HEK293 (cell line): ENCODE measurements around the gene CPXM1.
A peak's percentile ranks its signal among the peaks of the same experiment; 100 is the strongest.

Experiments
- BCL11B ChIP-seq: fragments of 450-650 bp; formaldehyde crosslinking; IDR thresholded peaks from 2 replicates; pipeline ENCODE4 v1.5.1; 2016; ENCODE audit warnings: low read depth, missing biosample characterization, missing genetic modification characterization
- GLIS2 ChIP-seq: fragments of 450-650 bp; formaldehyde crosslinking; IDR thresholded peaks from 2 replicates; pipeline ENCODE4 v1.5.1; 2016; ENCODE audit warnings: missing biosample characterization, missing genetic modification characterization
- IKZF3 ChIP-seq: fragments of 450-650 bp; IDR thresholded peaks from 2 replicates; pipeline ENCODE4 v1.5.0; 2018; ENCODE audit warnings: missing biosample characterization, mild to moderate bottlenecking, missing genetic modification characterization, moderate library complexity
- KLF1 ChIP-seq: fragments of 450-650 bp; formaldehyde crosslinking; IDR thresholded peaks from 2 replicates; pipeline ENCODE4 v1.5.1; 2016; ENCODE audit warnings: missing biosample characterization, missing genetic modification characterization
- MEIS1 ChIP-seq: sonication (generic); formaldehyde crosslinking; IDR thresholded peaks from 2 replicates; pipeline ENCODE4 v1.8.1; 2022; ENCODE audit warnings: missing genetic modification reagents, mild to moderate bottlenecking, borderline replicate concordance
- RBAK ChIP-seq: fragments of 450-650 bp; formaldehyde crosslinking; IDR thresholded peaks from 2 replicates; pipeline ENCODE4 v1.5.1; 2016; ENCODE audit warnings: missing biosample characterization, missing genetic modification characterization
- SP3 ChIP-seq: fragments of 450-650 bp; formaldehyde crosslinking; IDR thresholded peaks from 2 replicates; pipeline ENCODE4 v1.5.1; 2016; ENCODE audit warnings: missing biosample characterization, missing genetic modification characterization
- ZBTB48 ChIP-seq: fragments of 450-650 bp; formaldehyde crosslinking; IDR thresholded peaks from 2 replicates; pipeline ENCODE4 v1.5.1; 2016; ENCODE audit warnings: missing biosample characterization, missing genetic modification characterization
- ZNF223 ChIP-seq: fragments of 450-650 bp; formaldehyde crosslinking; IDR thresholded peaks from 2 replicates; pipeline ENCODE4 v1.5.1; 2016; ENCODE audit warnings: missing biosample characterization, missing genetic modification characterization
- ZNF391 ChIP-seq: fragments of 450-650 bp; formaldehyde crosslinking; IDR thresholded peaks from 2 replicates; pipeline ENCODE4 v1.5.1; 2016; ENCODE audit warnings: low read depth, missing biosample characterization, missing genetic modification characterization, borderline replicate concordance
- ZNF514 ChIP-seq: fragments of 450-650 bp; formaldehyde crosslinking; IDR thresholded peaks from 2 replicates; pipeline ENCODE4 v1.5.1; 2016; ENCODE audit warnings: missing biosample characterization, missing genetic modification characterization
- ZNF544 ChIP-seq: fragments of 450-650 bp; formaldehyde crosslinking; IDR thresholded peaks from 2 replicates; pipeline ENCODE4 v1.5.0; 2017; ENCODE audit warnings: missing biosample characterization, missing genetic modification characterization
- ZNF585B ChIP-seq: fragments of 450-650 bp; formaldehyde crosslinking; IDR thresholded peaks from 2 replicates; pipeline ENCODE4 v1.5.1; 2016; ENCODE audit warnings: missing biosample characterization, missing genetic modification characterization
- ZNF626 ChIP-seq: fragments of 450-650 bp; sonication (Bioruptor Pico); formaldehyde crosslinking; IDR thresholded peaks from 2 replicates; pipeline ENCODE4 v1.5.1; 2018; ENCODE audit warnings: missing biosample characterization, missing genetic modification characterization, inconsistent platforms
- ZNF76 ChIP-seq: fragments of 450-650 bp; formaldehyde crosslinking; IDR thresholded peaks from 2 replicates; pipeline ENCODE4; 2016; ENCODE audit warnings: low read depth, missing biosample characterization, missing genetic modification characterization, borderline replicate concordance
- ZNF768 ChIP-seq: fragments of 450-650 bp; formaldehyde crosslinking; IDR thresholded peaks from 2 replicates; pipeline ENCODE4 v1.5.1; 2018; ENCODE audit warnings: missing biosample characterization, mild to moderate bottlenecking, missing genetic modification characterization
- TF ChIP-seq, protein P1 (sequence below): fragments of 450-650 bp; formaldehyde crosslinking; IDR thresholded peaks from 2 replicates; pipeline ENCODE4 v1.5.1; 2016; ENCODE audit warnings: missing biosample characterization, missing genetic modification characterization, borderline replicate concordance
- TF ChIP-seq, protein P2 (sequence below): fragments of 450-650 bp; formaldehyde crosslinking; IDR thresholded peaks from 2 replicates; pipeline ENCODE4 v1.5.1; 2017; ENCODE audit warnings: missing biosample characterization, missing genetic modification characterization
- TF ChIP-seq, protein P3 (sequence below): fragments of 450-650 bp; formaldehyde crosslinking; IDR thresholded peaks from 2 replicates; pipeline ENCODE4 v1.5.1; 2016; ENCODE audit warnings: missing biosample characterization, missing genetic modification characterization
- TF ChIP-seq, protein P4 (sequence below): fragments of 450-650 bp; formaldehyde crosslinking; IDR thresholded peaks from 2 replicates; pipeline ENCODE4 v1.5.1; 2016; ENCODE audit warnings: missing biosample characterization, missing genetic modification characterization
- TF ChIP-seq, protein P5 (sequence below): fragments of 450-650 bp; formaldehyde crosslinking; IDR thresholded peaks from 2 replicates; pipeline ENCODE4 v1.5.1; 2016; ENCODE audit warnings: missing biosample characterization, missing genetic modification characterization
- TF ChIP-seq, protein P6 (sequence below): fragments of 450-650 bp; formaldehyde crosslinking; IDR thresholded peaks from 2 replicates; pipeline ENCODE4 v1.5.1; 2017; ENCODE audit warnings: missing biosample characterization, mild to moderate bottlenecking, missing genetic modification characterization, moderate library complexity
- TF ChIP-seq, protein P7 (sequence below): fragments of 450-650 bp; formaldehyde crosslinking; IDR thresholded peaks from 2 replicates; pipeline ENCODE4 v1.5.1; 2016; ENCODE audit warnings: missing biosample characterization, missing genetic modification characterization

Gene CPXM1

DNA sequence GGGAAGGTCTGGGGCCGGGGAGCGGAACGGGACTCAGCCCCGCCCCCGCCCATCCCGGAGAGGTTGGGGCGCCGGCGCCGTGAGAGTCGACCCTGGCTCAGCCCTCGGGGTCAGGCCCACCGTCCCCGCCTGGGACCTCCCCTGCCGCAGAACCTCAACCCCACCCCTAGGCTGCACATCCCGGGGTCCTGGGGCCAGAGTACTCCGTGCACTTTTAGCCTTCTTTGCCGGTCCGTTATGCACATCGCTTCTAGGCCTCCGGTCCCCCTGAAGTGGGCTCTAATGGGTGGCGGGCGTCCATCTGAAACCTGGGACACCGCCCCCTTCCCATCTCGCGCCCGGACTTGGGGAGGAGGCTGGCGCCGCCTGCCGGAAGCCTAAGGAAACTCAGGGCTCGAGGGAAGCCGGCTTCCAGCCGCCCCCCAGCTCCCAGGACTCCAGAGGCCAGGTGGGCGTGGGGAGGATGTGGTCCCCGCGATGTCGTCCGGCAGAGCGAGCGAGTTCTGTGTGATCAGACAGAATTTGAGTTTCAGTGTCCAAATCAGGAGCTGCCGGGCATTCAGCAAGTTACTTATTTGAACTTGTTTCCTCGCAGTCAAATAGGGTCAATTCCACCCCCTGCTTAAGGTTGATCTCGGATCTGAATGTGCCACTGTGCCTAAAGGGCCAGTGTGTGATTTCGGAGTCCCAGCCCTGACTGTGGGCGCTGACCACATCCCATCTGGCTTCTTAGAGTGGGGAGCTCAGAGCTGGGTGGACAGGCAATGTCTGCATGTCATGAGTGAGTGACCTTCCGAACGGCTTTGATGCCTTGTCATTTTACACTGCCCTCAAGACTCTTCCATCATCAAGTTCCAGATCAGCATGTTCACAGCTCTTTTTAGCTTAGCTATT lies 47.6 kb downstream of the CPXM1 start (continued):
- TF ChIP-seq, protein P1, sequence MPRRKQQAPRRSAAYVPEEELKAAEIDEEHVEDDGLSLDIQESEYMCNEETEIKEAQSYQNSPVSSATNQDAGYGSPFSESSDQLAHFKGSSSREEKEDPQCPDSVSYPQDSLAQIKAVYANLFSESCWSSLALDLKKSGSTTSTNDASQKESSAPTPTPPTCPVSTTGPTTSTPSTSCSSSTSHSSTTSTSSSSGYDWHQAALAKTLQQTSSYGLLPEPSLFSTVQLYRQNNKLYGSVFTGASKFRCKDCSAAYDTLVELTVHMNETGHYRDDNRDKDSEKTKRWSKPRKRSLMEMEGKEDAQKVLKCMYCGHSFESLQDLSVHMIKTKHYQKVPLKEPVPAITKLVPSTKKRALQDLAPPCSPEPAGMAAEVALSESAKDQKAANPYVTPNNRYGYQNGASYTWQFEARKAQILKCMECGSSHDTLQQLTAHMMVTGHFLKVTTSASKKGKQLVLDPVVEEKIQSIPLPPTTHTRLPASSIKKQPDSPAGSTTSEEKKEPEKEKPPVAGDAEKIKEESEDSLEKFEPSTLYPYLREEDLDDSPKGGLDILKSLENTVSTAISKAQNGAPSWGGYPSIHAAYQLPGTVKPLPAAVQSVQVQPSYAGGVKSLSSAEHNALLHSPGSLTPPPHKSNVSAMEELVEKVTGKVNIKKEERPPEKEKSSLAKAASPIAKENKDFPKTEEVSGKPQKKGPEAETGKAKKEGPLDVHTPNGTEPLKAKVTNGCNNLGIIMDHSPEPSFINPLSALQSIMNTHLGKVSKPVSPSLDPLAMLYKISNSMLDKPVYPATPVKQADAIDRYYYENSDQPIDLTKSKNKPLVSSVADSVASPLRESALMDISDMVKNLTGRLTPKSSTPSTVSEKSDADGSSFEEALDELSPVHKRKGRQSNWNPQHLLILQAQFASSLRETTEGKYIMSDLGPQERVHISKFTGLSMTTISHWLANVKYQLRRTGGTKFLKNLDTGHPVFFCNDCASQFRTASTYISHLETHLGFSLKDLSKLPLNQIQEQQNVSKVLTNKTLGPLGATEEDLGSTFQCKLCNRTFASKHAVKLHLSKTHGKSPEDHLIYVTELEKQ (tag by site-specific recombination) = no peak
- peak; percentile 76 for TF ChIP-seq IKZF3
- TF ChIP-seq KLF1 (tag by site-specific recombination) = peak; percentile 81
- TF ChIP-seq, protein P2, sequence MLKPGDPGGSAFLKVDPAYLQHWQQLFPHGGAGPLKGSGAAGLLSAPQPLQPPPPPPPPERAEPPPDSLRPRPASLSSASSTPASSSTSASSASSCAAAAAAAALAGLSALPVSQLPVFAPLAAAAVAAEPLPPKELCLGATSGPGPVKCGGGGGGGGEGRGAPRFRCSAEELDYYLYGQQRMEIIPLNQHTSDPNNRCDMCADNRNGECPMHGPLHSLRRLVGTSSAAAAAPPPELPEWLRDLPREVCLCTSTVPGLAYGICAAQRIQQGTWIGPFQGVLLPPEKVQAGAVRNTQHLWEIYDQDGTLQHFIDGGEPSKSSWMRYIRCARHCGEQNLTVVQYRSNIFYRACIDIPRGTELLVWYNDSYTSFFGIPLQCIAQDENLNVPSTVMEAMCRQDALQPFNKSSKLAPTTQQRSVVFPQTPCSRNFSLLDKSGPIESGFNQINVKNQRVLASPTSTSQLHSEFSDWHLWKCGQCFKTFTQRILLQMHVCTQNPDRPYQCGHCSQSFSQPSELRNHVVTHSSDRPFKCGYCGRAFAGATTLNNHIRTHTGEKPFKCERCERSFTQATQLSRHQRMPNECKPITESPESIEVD = no peak
- TF ChIP-seq, protein P3, sequence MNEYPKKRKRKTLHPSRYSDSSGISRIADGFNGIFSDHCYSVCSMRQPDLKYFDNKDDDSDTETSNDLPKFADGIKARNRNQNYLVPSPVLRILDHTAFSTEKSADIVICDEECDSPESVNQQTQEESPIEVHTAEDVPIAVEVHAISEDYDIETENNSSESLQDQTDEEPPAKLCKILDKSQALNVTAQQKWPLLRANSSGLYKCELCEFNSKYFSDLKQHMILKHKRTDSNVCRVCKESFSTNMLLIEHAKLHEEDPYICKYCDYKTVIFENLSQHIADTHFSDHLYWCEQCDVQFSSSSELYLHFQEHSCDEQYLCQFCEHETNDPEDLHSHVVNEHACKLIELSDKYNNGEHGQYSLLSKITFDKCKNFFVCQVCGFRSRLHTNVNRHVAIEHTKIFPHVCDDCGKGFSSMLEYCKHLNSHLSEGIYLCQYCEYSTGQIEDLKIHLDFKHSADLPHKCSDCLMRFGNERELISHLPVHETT = 0 out of 2 replicates have a peak, but pooled peaks have one; percentile 30
- peak; percentile 77 for TF ChIP-seq SP3 (tag by site-specific recombination)
- TF ChIP-seq, protein P4, sequence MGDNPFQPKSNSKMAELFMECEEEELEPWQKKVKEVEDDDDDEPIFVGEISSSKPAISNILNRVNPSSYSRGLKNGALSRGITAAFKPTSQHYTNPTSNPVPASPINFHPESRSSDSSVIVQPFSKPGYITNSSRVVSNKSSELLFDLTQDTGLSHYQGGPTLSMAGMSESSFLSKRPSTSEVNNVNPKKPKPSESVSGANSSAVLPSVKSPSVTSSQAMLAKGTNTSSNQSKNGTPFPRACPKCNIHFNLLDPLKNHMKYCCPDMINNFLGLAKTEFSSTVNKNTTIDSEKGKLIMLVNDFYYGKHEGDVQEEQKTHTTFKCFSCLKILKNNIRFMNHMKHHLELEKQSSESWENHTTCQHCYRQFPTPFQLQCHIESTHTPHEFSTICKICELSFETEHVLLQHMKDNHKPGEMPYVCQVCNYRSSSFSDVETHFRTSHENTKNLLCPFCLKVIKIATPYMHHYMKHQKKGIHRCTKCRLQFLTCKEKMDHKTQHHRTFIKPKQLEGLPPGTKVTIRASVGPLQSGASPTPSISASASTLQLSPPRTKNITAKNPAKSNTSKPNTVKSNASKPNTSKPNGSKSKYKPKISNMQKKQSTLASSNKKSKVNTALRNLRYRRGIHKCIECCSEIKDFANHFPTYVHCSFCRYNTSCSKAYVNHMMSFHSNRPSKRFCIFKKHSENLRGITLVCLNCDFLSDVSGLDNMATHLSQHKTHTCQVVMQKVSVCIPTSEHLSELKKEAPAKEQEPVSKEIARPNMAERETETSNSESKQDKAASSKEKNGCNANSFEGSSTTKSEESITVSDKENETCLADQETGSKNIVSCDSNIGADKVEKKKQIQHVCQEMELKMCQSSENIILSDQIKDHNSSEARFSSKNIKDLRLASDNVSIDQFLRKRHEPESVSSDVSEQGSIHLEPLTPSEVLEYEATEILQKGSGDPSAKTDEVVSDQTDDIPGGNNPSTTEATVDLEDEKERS = no peak
- TF ChIP-seq ZNF223 (tag by site-specific recombination) = no peak
- no peak for TF ChIP-seq ZNF626
- TF ChIP-seq BCL11B (tag by site-specific recombination) = no peak
- TF ChIP-seq ZBTB48 = peak; percentile 67; the same call in 1 of the 2 replicates
- TF ChIP-seq ZNF544 (tag by site-specific recombination) = no peak
- no peak for TF ChIP-seq ZNF514
- peak; percentile 67; the same call in 1 of the 2 replicates for TF ChIP-seq ZNF391 (tag by site-specific recombination)
- peak; percentile 75 for TF ChIP-seq ZNF76 (tag by site-specific recombination)
- TF ChIP-seq GLIS2 (tag by site-specific recombination) = peak; percentile 64
- TF ChIP-seq, protein P5, sequence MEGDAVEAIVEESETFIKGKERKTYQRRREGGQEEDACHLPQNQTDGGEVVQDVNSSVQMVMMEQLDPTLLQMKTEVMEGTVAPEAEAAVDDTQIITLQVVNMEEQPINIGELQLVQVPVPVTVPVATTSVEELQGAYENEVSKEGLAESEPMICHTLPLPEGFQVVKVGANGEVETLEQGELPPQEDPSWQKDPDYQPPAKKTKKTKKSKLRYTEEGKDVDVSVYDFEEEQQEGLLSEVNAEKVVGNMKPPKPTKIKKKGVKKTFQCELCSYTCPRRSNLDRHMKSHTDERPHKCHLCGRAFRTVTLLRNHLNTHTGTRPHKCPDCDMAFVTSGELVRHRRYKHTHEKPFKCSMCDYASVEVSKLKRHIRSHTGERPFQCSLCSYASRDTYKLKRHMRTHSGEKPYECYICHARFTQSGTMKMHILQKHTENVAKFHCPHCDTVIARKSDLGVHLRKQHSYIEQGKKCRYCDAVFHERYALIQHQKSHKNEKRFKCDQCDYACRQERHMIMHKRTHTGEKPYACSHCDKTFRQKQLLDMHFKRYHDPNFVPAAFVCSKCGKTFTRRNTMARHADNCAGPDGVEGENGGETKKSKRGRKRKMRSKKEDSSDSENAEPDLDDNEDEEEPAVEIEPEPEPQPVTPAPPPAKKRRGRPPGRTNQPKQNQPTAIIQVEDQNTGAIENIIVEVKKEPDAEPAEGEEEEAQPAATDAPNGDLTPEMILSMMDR = peak; percentile 88
- no peak for TF ChIP-seq ZNF768 (tag by site-specific recombination)
- TF ChIP-seq, protein P6, sequence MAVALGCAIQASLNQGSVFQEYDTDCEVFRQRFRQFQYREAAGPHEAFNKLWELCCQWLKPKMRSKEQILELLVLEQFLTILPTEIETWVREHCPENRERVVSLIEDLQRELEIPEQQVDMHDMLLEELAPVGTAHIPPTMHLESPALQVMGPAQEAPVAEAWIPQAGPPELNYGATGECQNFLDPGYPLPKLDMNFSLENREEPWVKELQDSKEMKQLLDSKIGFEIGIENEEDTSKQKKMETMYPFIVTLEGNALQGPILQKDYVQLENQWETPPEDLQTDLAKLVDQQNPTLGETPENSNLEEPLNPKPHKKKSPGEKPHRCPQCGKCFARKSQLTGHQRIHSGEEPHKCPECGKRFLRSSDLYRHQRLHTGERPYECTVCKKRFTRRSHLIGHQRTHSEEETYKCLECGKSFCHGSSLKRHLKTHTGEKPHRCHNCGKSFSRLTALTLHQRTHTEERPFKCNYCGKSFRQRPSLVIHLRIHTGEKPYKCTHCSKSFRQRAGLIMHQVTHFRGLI (tag by site-specific recombination) = 0 out of 2 replicates have a peak, but pooled peaks have one; percentile 24
- no peak for TF ChIP-seq MEIS1 (CRISPR knock-in tag)
- TF ChIP-seq ZNF585B = no peak
- TF ChIP-seq, protein P7, sequence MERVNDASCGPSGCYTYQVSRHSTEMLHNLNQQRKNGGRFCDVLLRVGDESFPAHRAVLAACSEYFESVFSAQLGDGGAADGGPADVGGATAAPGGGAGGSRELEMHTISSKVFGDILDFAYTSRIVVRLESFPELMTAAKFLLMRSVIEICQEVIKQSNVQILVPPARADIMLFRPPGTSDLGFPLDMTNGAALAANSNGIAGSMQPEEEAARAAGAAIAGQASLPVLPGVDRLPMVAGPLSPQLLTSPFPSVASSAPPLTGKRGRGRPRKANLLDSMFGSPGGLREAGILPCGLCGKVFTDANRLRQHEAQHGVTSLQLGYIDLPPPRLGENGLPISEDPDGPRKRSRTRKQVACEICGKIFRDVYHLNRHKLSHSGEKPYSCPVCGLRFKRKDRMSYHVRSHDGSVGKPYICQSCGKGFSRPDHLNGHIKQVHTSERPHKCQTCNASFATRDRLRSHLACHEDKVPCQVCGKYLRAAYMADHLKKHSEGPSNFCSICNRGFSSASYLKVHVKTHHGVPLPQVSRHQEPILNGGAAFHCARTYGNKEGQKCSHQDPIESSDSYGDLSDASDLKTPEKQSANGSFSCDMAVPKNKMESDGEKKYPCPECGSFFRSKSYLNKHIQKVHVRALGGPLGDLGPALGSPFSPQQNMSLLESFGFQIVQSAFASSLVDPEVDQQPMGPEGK (tag by site-specific recombination) = peak; percentile 86
- no peak for TF ChIP-seq RBAK (tag by site-specific recombination)
